Measurements from ENCODE around the gene RTL10. TPM values are rescaled to one million over a fixed set of nuclear protein-coding genes. Genes with fewer than 3 reads are reported as not detected.

RTL10 gene
- total and polyA plus RNA-seq, 2 donors from 2014 or later: 8.8 to 16.7 TPM

- H3K9me3 ChIP-seq (ENCODE audit: control insufficient read depth in 2 of 3, insufficient read depth in 1 of 3, low read length in 3 of 3): no peaks in the 10 kb centered on the region
- TF ChIP-seq CTCF (IDR thresholded peaks at IDR 0.05; ENCODE audit: borderline replicate concordance, extremely low read depth, insufficient read depth): no peak
- H3K4me3 ChIP-seq (ENCODE audit: low read length in 3 of 3): no peak overlapping the region
- intact Hi-C loops (cut with DNase I): no loop called here
- no peak overlapping the region for H3K9ac ChIP-seq (ENCODE audit: low read length in 3 of 3)
- peaks cover 0 to 34% (median 7%) of the 10 kb centered on the region in 3 donors for H3K4me1 ChIP-seq (ENCODE audit: control insufficient read depth in 2 of 3, insufficient read depth in 2 of 3, low read depth in 1 of 3, low read length in 3 of 3)
- no peak for FAIRE-seq
- H3K27ac ChIP-seq (ENCODE audit: low read depth in 2 of 2, low read length in 2 of 2): no peak overlapping the region
- peak in 2 of 5 donors; percentile 46 to 60 for DNase-seq
- H3K36me3 ChIP-seq (ENCODE audit: control insufficient read depth in 2 of 3, insufficient read depth in 3 of 3, low read length in 3 of 3): peaks cover 0 to 22% (median 0%) of the 10 kb centered on the region in 3 donors
- no peaks in the 10 kb centered on the region for H3K27me3 ChIP-seq (ENCODE audit: control insufficient read depth, insufficient read depth, low read length)
Observed at GRCh38 chr22:19852177-19852781, 2.4 kb downstream of the RTL10 start.

GRCh38 chr22:19851291-19852176 lies 3.1 kb downstream of the RTL10 start:
- Histone ChIP-seq H3K27me3 (ENCODE audit: control insufficient read depth, insufficient read depth, low read length) (no peaks in the 10 kb centered on the region), H3K36me3 (ENCODE audit: control insufficient read depth in 2 of 3, insufficient read depth in 3 of 3, low read length in 3 of 3) (peaks cover 0 to 22% (median 0%) of the 10 kb centered on the region in 3 donors), H3K4me3 (ENCODE audit: low read length in 3 of 3) (no peak overlapping the region), H3K9me3 (ENCODE audit: control insufficient read depth in 2 of 3, insufficient read depth in 1 of 3, low read length in 3 of 3) (no peaks in the 10 kb centered on the region), H3K4me1 (ENCODE audit: control insufficient read depth in 2 of 3, insufficient read depth in 2 of 3, low read depth in 1 of 3, low read length in 3 of 3) (peaks cover 0 to 34% (median 7%) of the 10 kb centered on the region in 3 donors), H3K27ac (ENCODE audit: low read depth in 2 of 2, low read length in 2 of 2) (no peak overlapping the region), H3K9ac (ENCODE audit: low read length in 3 of 3) (no peak overlapping the region)
- intact Hi-C loops (cut with DNase I): no loop called here
- no peak for TF ChIP-seq CTCF (IDR thresholded peaks at IDR 0.05; ENCODE audit: borderline replicate concordance, extremely low read depth, insufficient read depth)
- no peak for FAIRE-seq
- DNase-seq: peak in 2 of 5 donors; percentile 41 to 57

GRCh38 chr22:19850763-19851109 lies 3.9 kb downstream of the RTL10 start:
- Histone ChIP-seq H3K4me3 (ENCODE audit: low read length in 3 of 3) (no peak overlapping the region), H3K27me3 (ENCODE audit: control insufficient read depth, insufficient read depth, low read length) (no peaks in the 10 kb centered on the region), H3K27ac (ENCODE audit: low read depth in 2 of 2, low read length in 2 of 2) (no peak overlapping the region), H3K9me3 (ENCODE audit: control insufficient read depth in 2 of 3, insufficient read depth in 1 of 3, low read length in 3 of 3) (no peaks in the 10 kb centered on the region), H3K36me3 (ENCODE audit: control insufficient read depth in 2 of 3, insufficient read depth in 3 of 3, low read length in 3 of 3) (peaks cover 0 to 22% (median 0%) of the 10 kb centered on the region in 3 donors), H3K9ac (ENCODE audit: low read length in 3 of 3) (no peak overlapping the region), H3K4me1 (ENCODE audit: control insufficient read depth in 2 of 3, insufficient read depth in 2 of 3, low read depth in 1 of 3, low read length in 3 of 3) (peaks cover 0 to 30% (median 7%) of the 10 kb centered on the region in 3 donors)
- peak in 1 of 5 donors; percentile 58 for DNase-seq
- no peak for TF ChIP-seq CTCF (IDR thresholded peaks at IDR 0.05; ENCODE audit: borderline replicate concordance, extremely low read depth, insufficient read depth)
- intact Hi-C loops (cut with DNase I): no loop called here
- FAIRE-seq: no peak
